ENCODE measurements around the gene NCAM1.
A peak's percentile ranks its signal among the peaks of the same experiment; 100 is the strongest.
"Not testable (repeated sequence)": the region's sequence is repeated elsewhere in the genome, so short reads cannot be mapped to it uniquely, and the experiment has no call there.

Gene NCAM1

DNA sequence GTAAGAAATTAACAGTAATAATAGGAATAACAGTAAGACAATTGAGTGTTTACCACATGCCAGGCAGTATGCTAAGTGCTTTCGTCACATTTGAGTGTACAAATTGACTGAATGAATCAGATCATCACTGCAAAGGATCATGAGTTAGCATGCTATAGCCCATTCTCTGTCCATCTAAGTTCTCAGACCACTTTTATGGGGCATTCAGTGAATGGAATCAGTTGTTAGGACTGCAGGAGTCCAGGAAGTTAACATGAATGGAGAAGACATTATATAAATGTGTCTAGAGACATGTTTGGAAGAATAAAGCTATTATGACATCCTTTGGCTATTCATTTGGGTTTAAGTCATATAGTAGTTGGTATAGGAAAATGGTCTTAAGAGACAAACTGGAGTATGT is 59.9 kb downstream of the NCAM1 start:
- no peak for DNase-seq (ENCODE audit: low spot score)

DNA sequence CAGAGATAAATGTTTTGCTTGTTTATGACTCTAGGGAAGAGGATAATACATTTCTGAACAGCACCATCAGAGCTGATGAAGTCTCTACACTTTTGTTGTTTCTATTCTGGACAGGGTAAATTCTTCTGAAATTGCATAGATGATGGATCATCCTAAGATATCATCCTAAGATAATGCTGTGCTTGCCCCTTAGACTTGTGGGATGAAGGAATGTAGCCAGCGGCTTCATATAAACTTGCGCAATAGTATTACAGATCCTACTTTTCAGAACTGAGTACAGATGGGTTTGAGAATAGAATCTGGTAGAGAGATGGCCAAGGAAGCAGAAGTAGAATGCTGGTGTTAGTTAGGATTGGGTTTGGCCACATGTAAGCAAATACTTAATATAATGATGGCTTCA is 61.0 kb downstream of the NCAM1 start:
- no peak for DNase-seq (ENCODE audit: low spot score)

DNA sequence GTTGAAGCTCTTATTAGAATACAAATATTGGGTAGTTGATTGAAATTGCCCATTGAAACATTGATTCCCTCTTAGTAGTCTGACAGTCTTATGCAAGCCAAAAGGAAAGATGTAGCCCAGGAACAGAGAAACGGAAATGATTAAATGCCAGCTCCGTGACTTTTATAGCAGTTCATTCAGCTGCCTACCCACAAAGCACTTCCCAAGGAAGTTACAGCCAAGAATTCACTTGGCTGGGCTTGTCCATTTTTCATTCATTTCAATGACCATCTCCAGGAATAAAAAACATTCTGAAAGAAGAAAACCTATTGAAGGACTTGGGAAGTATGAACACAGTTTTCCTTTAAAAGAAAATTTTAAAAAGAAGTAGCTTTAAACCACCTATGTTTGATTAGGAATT is 62.0 kb downstream of the NCAM1 start:
- DNase-seq (ENCODE audit: low spot score), result peak; percentile 25

DNA sequence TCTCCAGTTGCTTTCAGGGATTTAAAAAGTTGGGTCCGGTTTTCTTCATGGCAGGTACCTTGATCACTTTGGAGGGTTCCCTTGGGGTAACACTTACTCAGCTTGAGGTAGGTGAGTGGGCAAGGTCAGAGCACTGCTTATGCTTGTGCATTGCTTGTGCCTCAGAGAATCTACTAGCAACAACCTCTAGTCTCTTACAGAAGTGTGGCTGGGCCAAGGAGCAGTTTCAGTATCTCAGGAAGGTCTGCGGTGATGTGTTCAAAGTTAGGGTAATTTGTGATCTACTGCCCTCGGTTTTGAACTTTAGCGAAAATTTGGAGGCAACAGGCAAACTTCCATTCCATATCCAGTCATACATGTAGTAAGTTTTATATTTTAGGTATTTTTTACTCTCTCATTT is 62.8 kb downstream of the NCAM1 start:
- DNase-seq (ENCODE audit: low spot score), result no peak

DNA sequence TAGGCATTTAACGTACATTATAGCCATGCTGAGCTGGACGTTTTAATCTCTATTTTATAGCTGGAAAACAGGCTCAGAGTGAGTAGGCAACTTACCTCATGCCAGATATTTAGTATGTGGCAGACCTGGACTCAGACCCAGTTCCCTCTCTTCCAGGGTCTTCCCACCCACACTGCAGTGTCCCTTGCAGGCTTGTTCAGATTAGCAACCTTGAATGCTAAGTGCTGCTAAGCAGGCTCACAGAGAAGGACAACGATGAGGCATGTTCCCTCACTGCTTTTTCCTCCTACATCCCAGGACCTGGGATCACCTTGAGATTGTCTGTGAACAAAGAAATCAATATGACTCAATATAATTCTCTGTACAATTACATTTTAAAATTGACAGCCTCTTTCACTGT is 65.6 kb downstream of the NCAM1 start:
- no peak for DNase-seq (ENCODE audit: low spot score)

GRCh38 chr11:113034576-113034975 is 73.4 kb downstream of the NCAM1 start:
- DNase-seq (ENCODE audit: low spot score), result no peak

GRCh38 chr11:113035708-113036107 is 74.5 kb downstream of the NCAM1 start:
- DNase-seq (ENCODE audit: low spot score), result no peak

DNA sequence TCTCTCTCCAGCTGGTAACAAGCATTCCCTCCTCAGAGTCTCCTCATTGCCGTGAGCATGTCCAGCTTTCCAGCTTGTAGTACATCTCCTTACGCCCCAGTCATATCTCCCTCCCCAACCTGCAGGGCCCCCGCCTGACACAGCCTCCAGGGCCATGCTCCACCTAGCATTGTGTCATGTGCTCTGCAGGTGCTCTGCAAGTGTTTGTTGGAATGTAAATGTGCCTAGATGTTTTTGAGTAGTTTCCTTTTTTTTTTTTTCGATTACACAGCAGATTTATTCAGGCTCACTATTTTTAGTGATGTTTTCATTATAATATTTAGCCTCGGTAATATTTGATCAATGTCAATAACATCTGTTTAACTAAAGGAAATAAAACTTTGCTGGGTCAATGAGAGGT is 82.5 kb downstream of the NCAM1 start:
- DNase-seq (ENCODE audit: low spot score), result no peak

GRCh38 chr11:113045146-113045545 is 83.9 kb downstream of the NCAM1 start:
- no peak for DNase-seq (ENCODE audit: low spot score)

DNA sequence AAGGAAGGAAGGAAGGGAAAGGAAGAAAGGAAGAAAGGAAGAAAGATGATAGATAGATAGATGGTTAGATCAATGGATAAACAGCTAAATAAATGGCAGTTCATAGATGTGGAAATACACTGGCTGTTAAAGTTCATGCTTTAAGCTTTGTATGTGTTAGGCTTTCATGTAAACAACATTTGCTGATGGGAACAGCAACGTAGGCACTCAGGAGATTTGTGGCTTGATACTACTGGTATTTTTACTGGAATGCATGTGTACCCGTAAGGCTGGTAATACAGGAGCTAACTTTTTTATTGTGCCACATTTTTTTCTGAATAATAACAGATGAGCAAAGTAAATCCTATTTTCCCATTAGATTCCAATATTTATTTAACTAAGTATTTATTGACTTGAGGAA is 85.6 kb downstream of the NCAM1 start:
- DNase-seq (ENCODE audit: low spot score), result no peak

- no peak for DNase-seq (ENCODE audit: low spot score)
Observed at GRCh38 chr11:113048820-113049768, 87.9 kb downstream of the NCAM1 start.

- not testable (repeated sequence) for DNase-seq (ENCODE audit: low spot score)
Observed at GRCh38 chr11:113053042-113053441, 91.8 kb downstream of the NCAM1 start.

- no peak for DNase-seq (ENCODE audit: low spot score)
Observed at GRCh38 chr11:113057038-113057437, 95.8 kb downstream of the NCAM1 start.

- DNase-seq (ENCODE audit: low spot score), result no peak
Observed at GRCh38 chr11:113059548-113059947, 98.3 kb downstream of the NCAM1 start.

- DNase-seq (ENCODE audit: low spot score), result no peak
Observed at GRCh38 chr11:113065330-113065729, 104.1 kb downstream of the NCAM1 start.

DNA sequence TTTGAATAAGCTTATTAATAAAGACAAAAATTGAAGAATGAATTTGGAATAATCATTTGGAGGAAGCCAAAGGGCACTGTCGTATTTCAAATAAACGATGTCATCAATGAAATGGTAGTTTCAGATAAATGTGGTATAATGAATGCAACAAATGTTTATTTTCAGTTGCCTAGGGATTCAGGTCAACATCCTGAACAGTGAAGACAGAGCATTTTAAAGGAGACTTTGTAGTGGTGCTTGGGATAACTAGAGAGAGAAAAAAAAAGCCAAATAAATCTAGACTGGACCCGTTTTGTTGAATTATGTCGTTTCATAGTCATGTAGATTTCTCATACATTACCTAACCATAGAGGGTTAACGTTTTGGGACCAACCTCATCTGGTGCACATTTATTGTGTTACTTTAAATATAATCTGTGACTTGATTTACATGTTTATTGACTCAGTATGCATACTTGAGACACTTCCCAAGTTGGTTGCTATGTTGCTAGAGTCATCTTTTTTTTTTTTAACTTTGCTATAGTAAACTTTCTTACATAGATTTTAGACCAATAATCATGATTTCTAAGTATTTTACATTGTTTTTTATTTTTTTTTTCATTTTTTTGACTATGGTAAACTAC is 111.1 kb downstream of the NCAM1 start:
- DNase-seq (ENCODE audit: low spot score), result no peak

DNA sequence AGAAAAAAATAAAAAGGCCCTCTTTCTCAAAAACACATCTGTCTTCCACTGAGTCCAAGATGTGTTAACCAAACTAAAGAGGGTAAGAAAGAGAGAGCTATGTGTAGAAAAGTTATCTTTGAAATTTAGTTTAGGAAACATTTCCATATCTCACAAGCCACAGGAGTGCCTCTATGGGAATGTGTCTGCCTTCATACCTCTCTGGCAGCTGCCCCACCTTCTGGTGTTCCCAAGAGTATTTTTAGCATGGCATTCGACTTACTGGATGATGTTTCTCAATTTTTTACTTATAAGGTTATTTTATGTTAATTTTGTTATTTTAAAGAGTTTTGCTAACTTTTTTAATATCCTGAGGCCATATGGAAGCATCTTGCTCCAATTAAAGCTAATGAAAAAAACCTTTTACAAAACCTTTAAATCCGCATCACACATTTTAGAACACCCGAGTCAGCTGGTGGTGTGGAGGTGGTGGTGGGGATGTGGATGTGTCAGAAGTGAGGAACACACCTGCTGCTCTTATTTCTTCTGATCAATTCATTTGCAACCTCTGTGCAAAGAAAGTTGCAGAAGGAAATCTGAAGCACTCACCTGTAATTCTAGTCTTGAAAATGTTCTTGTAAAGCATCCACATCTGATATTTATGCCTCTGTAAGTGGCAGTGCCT is 112.2 kb downstream of the NCAM1 start:
- no peak for DNase-seq (ENCODE audit: low spot score)

GRCh38 chr11:113075586-113076095 is 114.4 kb downstream of the NCAM1 start:
- DNase-seq (ENCODE audit: low spot score), result no peak

GRCh38 chr11:113077379-113077778 is 116.2 kb downstream of the NCAM1 start:
- no peak for DNase-seq (ENCODE audit: low spot score)

- DNase-seq (ENCODE audit: low spot score), result no peak
Observed at GRCh38 chr11:113082341-113082955, 121.2 kb downstream of the NCAM1 start.

- no peak for DNase-seq (ENCODE audit: low spot score)
Observed at GRCh38 chr11:113083571-113083970, 122.4 kb downstream of the NCAM1 start.

DNA sequence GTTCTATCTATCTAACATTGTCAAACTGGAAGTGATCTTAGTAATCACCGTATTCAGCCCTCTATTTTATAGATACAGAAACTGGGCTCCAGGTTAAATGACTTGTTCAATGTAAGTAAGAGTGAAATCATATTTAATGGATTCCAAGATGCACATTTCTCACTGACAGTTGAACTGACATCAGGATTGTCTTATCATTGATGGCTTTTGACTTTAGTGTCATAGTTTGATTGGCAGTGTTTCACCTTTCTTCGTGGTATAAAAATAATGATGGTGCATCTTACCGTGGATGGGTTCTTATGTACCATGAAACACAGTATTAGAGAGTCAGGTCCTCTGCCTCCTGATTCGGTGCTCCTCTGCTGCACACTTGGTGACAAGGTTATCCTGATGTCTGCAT is 123.1 kb downstream of the NCAM1 start:
- no peak for DNase-seq (ENCODE audit: low spot score)

All from globus pallidus (tissue), 1 donor.